Right renal pelvis (tissue), 4 donors: ENCODE measurements around the gene CYP2W1. TPM values are rescaled to one million over a fixed set of nuclear protein-coding genes. Genes with fewer than 3 reads are reported as not detected.

ENCODE experiments used
- polyA plus RNA-seq, 4 donors: library from polyadenylated mRNA; unstranded; fragments of 120-200 nt; gene quantifications; one replicate each; pipeline ENCODE4 v1.2.1, GENCODE V29; 2013; ENCODE audit not compliant: insufficient read length in 4 of 4

CYP2W1 gene
- polyA plus RNA-seq, 4 donors = 1.2 to 4.0 (median 2.5) TPM

Other genes with a start within 250 kb of the CYP2W1 start
- gene SUN1, start 150.7 kb upstream of the CYP2W1 start, polyA plus RNA-seq = 100 to 1,000 TPM; 126 to 133 (median 131) TPM
- gene GET4, start 106.6 kb upstream of the CYP2W1 start, polyA plus RNA-seq = 10 to 100 TPM; 33.2 to 47.4 (median 39.0) TPM
- gene ADAP1, start 28.5 kb upstream of the CYP2W1 start, polyA plus RNA-seq = 10 to 100 TPM; 14.6 to 18.2 (median 15.1) TPM
- gene COX19, start 7.6 kb upstream of the CYP2W1 start, polyA plus RNA-seq = 10 to 100 TPM; 11.8 to 13.3 (median 12.1) TPM
- 1 to 10 TPM; 3.0 to 5.4 (median 3.4) TPM for gene GPR146, start 61.4 kb downstream of the CYP2W1 start, polyA plus RNA-seq
- gene GPER1, start 104.9 kb downstream of the CYP2W1 start, polyA plus RNA-seq = 1 to 10 TPM; 5.9 to 8.1 (median 6.4) TPM
- 10 to 100 TPM; 18.4 to 27.2 (median 23.6) TPM for gene ZFAND2A, start 177.0 kb downstream of the CYP2W1 start, polyA plus RNA-seq
- gene UNCX, start 249.7 kb downstream of the CYP2W1 start, polyA plus RNA-seq = 10 to 100 TPM in 2 of 4 donors, 1 to 10 TPM in 2; 6.5 to 14.9 (median 9.9) TPM